Endodermal cell (in vitro differentiated cells): ENCODE results near the gene ATXN3. TPM values are rescaled to one million over a fixed set of nuclear protein-coding genes. Genes with fewer than 3 reads are reported as not detected.

ENCODE experiments used
- DNase-seq: peaks from one replicate; pipeline ENCODE4 v3.0.0-alpha.2; 2017
- H3K27ac ChIP-seq: 2 replicates; pipeline ENCODE4 v1.5.1; 2013; ENCODE audit warnings: mild to moderate bottlenecking, low read depth, low read length, moderate library complexity
- H3K27me3 ChIP-seq: 2 replicates; pipeline ENCODE4 v1.6.1; 2013; ENCODE audit warnings: mild to moderate bottlenecking, low read length, moderate library complexity; ENCODE audit not compliant: insufficient read depth, control insufficient read depth, poor library complexity, severe bottlenecking
- H3K36me3 ChIP-seq: 2 replicates; pipeline ENCODE4 v1.7.0; 2013; ENCODE audit warnings: mild to moderate bottlenecking, low read length, moderate library complexity; ENCODE audit not compliant: control insufficient read depth, insufficient read depth
- H3K4me1 ChIP-seq: one replicate; pipeline ENCODE4 v1.7.0; 2013; ENCODE audit warnings: low read length; ENCODE audit not compliant: control insufficient read depth, insufficient read depth
- H3K4me3 ChIP-seq: 2 replicates; pipeline ENCODE4 v1.5.1; 2013; ENCODE audit warnings: mild to moderate bottlenecking, low read length, moderate library complexity
- H3K9ac ChIP-seq: 2 replicates; pipeline ENCODE4 v1.6.1; 2013; ENCODE audit warnings: mild to moderate bottlenecking, low read length, moderate library complexity; ENCODE audit not compliant: poor library complexity, severe bottlenecking; ENCODE audit errors: extremely low read depth
- H3K9me3 ChIP-seq: 2 replicates; pipeline ENCODE4 v1.6.1; 2013; ENCODE audit warnings: mild to moderate bottlenecking, low read length, moderate library complexity; ENCODE audit not compliant: control insufficient read depth
- H3K27ac Mint-ChIP-seq: 2 replicates; pipeline ENCODE4 v1.8.0; 2020; ENCODE audit warnings: mixed read lengths
- H3K27me3 Mint-ChIP-seq: 2 replicates; pipeline ENCODE4 v1.8.0; 2021; ENCODE audit warnings: mild to moderate bottlenecking, mixed read lengths; ENCODE audit not compliant: insufficient read depth
- H3K36me3 Mint-ChIP-seq: 2 replicates; pipeline ENCODE4 v1.8.0; 2020; ENCODE audit warnings: low read depth, mixed read lengths
- H3K4me1 Mint-ChIP-seq: 2 replicates; pipeline ENCODE4 v1.8.0; 2020; ENCODE audit warnings: mixed read lengths
- H3K4me3 Mint-ChIP-seq: 2 replicates; pipeline ENCODE4 v1.8.0; 2020; ENCODE audit warnings: mild to moderate bottlenecking, moderate library complexity, mixed read lengths
- H3K9me3 Mint-ChIP-seq: 2 replicates; pipeline ENCODE4 v1.8.0; 2020; ENCODE audit warnings: mild to moderate bottlenecking, mixed read lengths
- WGBS, 2 experiments: methylation state at CpG; one replicate each; pipeline versions ENCODE4 v1.1.5 to v1.1.7; 2013; ENCODE audit warnings: missing lambda C conversion rate in 2 of 2, mixed read lengths in 1 of 2; ENCODE audit not compliant: insufficient coverage in 1 of 2, insufficient read length in 1 of 2; 5-methylcytosine and 5-hydroxymethylcytosine counted together
- total RNA-seq, 2 donors: library from RNA; stranded (reverse); fragmentation: NEBNext Ultra II Directional in 1 of 2; extraction: Animal tissue kit (Norgen Biotek cat#: 25700) in 1 of 2; gene quantifications; 2 replicates in 1 of 2; 3 replicates in 1 of 2; pipeline ENCODE4 v1.2.1, GENCODE V29; 2021
- TF ChIP-seq, protein P1 (sequence below): fragments of 200-600 bp; sonication (generic); conservative IDR thresholded peaks from 2 replicates; pipeline ENCODE4 v1.5.0; 2021; ENCODE audit warnings: antibody characterized with exemption, mild to moderate bottlenecking

The ATXN3 gene
- total RNA-seq, 2 donors from 2014 or later: 25.7 to 33.2 TPM

GRCh38 chr14:92041203-92041602 is 65.2 kb downstream of the ATXN3 start:
- Mint-ChIP-seq H3K27me3 (peaks cover 3% of the 10 kb centered on the region), H3K4me3 (peak overlapping the region; percentile 97), H3K27ac (no peak overlapping the region), H3K4me1 (peaks cover 24% of the 10 kb centered on the region), H3K9me3 (no peaks in the 10 kb centered on the region), H3K36me3 (peaks cover 7% of the 10 kb centered on the region)
- Histone ChIP-seq H3K9ac (no peak overlapping the region), H3K36me3 (peaks cover 5% of the 10 kb centered on the region), H3K27me3 (no peaks in the 10 kb centered on the region), H3K4me3 (peak overlapping the region; percentile 97), H3K4me1 (no peaks in the 10 kb centered on the region), H3K9me3 (peaks cover 3% of the 10 kb centered on the region), H3K27ac (no peak overlapping the region)
- TF ChIP-seq, protein P1, sequence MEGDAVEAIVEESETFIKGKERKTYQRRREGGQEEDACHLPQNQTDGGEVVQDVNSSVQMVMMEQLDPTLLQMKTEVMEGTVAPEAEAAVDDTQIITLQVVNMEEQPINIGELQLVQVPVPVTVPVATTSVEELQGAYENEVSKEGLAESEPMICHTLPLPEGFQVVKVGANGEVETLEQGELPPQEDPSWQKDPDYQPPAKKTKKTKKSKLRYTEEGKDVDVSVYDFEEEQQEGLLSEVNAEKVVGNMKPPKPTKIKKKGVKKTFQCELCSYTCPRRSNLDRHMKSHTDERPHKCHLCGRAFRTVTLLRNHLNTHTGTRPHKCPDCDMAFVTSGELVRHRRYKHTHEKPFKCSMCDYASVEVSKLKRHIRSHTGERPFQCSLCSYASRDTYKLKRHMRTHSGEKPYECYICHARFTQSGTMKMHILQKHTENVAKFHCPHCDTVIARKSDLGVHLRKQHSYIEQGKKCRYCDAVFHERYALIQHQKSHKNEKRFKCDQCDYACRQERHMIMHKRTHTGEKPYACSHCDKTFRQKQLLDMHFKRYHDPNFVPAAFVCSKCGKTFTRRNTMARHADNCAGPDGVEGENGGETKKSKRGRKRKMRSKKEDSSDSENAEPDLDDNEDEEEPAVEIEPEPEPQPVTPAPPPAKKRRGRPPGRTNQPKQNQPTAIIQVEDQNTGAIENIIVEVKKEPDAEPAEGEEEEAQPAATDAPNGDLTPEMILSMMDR: no peak
- no peak for DNase-seq
- 92 to 93% methylated on average over 5 to 9 of the region's 10 CpGs for WGBS, 2 experiments

GRCh38 chr14:92040431-92041051 is 65.8 kb downstream of the ATXN3 start:
- Histone ChIP-seq H3K4me1 (no peaks in the 10 kb centered on the region), H3K36me3 (peaks cover 5% of the 10 kb centered on the region), H3K27ac (peak overlapping the region; percentile 98), H3K27me3 (no peaks in the 10 kb centered on the region), H3K4me3 (peak overlapping the region; percentile 97), H3K9me3 (no peaks in the 10 kb centered on the region), H3K9ac (peak overlapping the region; percentile 100)
- DNase-seq: peak; percentile 58
- Mint-ChIP-seq H3K27me3 (peaks cover 3% of the 10 kb centered on the region), H3K4me3 (peak overlapping the region; percentile 97), H3K9me3 (no peaks in the 10 kb centered on the region), H3K36me3 (peaks cover 7% of the 10 kb centered on the region), H3K4me1 (peaks cover 24% of the 10 kb centered on the region), H3K27ac (peak overlapping the region; percentile 100)
- TF ChIP-seq, protein P1: no peak
- 0 to 9% methylated on average over 4 to 13 of the region's 13 CpGs for WGBS, 2 experiments

DNA sequence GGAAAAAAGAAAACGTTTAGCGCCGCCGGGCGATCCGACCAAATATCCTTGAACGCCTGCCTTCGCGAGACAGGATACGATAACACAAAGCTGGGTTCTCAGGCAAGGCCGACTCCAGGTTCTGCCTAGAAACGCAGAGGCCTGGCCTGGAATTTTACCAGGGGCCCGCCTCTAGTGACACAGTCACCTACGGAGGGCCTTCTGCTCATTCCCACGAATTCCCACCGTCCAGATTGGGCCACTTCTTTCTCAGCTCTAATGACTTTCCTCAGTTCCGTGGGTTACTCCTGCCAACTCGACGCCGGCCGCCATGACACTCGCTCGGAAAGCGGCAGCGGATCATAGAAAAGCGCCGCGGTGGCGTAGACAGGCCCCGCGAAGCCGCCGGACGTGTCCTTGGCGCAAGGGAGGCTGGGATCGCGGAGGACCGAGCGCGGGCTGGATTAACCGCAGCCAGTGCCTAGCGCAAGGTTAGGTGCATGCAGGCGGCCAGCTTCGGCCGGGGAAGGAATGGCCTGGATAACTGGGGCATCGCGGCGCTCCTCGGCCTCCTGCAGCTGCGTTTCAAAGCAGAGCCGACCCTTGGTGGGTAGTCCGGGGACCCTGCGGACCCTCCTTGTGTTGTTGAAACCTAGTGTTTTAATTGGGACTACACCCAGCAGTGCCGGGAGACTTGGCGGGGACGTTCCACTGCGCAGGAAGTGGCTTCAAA is 66.5 kb downstream of the ATXN3 start, which contains the start of gene TRIP11:
Gene TRIP11 (minus strand): TSS at position 341 of the 712 bp plus-strand sequence. CDS start 374 bp downstream, outside the sequence.
- peak; percentile 98 for DNase-seq
- peaks cover 9% of the 10 kb centered on the region for H3K36me3 Mint-ChIP-seq
- peak within 1 kb of the TSS; percentile 100 for H3K9ac ChIP-seq
- no peaks in the 10 kb centered on the region for H3K9me3 ChIP-seq
- WGBS, 2 experiments: 0% methylated on average over 35 to 57 of the region's 57 CpGs
- peak within 1 kb of the TSS; percentile 100 for H3K27ac Mint-ChIP-seq
- H3K9me3 Mint-ChIP-seq: no peaks in the 10 kb centered on the region
- H3K27me3 ChIP-seq: no peaks in the 10 kb centered on the region
- H3K36me3 ChIP-seq: peaks cover 5% of the 10 kb centered on the region
- peaks cover 24% of the 10 kb centered on the region for H3K4me1 Mint-ChIP-seq
- H3K4me3 ChIP-seq: peak within 1 kb of the TSS; percentile 97
- no peaks in the 10 kb centered on the region for H3K4me1 ChIP-seq
- TF ChIP-seq, protein P1: no peak
- no peaks in the 10 kb centered on the region for H3K27me3 Mint-ChIP-seq
- H3K27ac ChIP-seq: peak within 1 kb of the TSS; percentile 98
- H3K4me3 Mint-ChIP-seq: peak within 1 kb of the TSS; percentile 97
